Nephron progenitor cell (in vitro differentiated cells): ENCODE data around the gene JMJD4.
A peak's percentile ranks its signal among the peaks of the same experiment; 100 is the strongest.

Source experiments
- DNase-seq: peaks from one replicate; pipeline ENCODE4 v3.0.0; 2021
- H3K27ac Mint-ChIP-seq: 2 replicates; pipeline ENCODE4 v1.8.0; 2021; ENCODE audit warnings: mild to moderate bottlenecking, moderate library complexity, mixed read lengths
- H3K27me3 Mint-ChIP-seq: 2 replicates; pipeline ENCODE4 v1.8.0; 2021; ENCODE audit warnings: mild to moderate bottlenecking, low read depth, mixed read lengths; ENCODE audit not compliant: poor library complexity
- H3K36me3 Mint-ChIP-seq: 2 replicates; pipeline ENCODE4 v1.8.0; 2021; ENCODE audit warnings: low read depth, mixed read lengths
- H3K4me1 Mint-ChIP-seq: 2 replicates; pipeline ENCODE4 v1.8.0; 2021; ENCODE audit warnings: mixed read lengths
- H3K4me3 Mint-ChIP-seq: 2 replicates; pipeline ENCODE4 v1.8.0; 2021; ENCODE audit warnings: mild to moderate bottlenecking, moderate library complexity, mixed read lengths
- H3K9me3 Mint-ChIP-seq: 2 replicates; pipeline ENCODE4 v1.8.0; 2021; ENCODE audit warnings: mild to moderate bottlenecking, moderate library complexity, mixed read lengths
- TF ChIP-seq, protein P1 (sequence below): fragments of 200-600 bp; sonication (generic); IDR thresholded peaks from 2 replicates; pipeline ENCODE4 v1.5.0; 2021; ENCODE audit warnings: antibody characterized with exemption

JMJD4 gene

DNA sequence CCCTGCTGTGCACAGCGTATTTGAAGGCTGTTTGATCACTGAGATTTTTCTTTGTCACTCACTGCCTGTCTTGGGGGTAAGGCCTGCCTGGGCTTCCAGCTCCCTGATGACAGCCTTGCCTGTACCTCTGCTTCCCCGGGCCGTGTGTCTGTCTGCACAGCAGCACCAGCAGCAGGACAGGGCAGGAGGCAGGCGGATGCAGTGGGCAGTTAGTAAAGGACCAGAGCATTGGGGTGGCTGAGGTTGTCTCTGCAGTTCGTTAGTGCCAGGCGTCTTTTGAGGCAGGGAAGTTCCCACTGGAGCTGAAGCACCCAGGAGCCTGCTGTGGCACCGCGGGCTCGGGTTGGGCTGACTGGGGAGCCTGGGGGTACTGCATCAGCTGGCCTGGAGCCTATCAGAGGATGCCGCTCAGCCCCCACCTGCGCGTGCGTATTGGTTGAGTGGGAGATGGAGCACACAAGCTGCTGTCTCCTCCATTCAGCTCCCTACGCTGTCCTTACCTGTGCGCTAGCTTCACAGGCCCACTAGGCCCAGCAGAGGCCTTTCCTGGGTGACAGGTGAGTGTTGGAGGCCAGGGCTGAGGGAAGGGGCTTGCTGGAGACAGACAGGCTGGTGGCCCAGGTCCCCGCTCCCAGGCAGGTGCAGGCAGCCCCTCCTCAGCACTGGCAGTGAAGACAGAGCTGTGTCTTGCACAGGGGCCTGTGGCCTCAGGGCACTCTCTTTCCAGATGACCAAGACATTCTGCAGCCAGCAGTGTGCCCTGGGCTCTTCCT is 28.3 kb upstream of the JMJD4 start:
- Mint-ChIP-seq H3K9me3 (no peaks in the 10 kb centered on the region), H3K27ac (no peak overlapping the region), H3K4me1 (no peaks in the 10 kb centered on the region), H3K36me3 (peaks cover 54% of the 10 kb centered on the region), H3K27me3 (peaks cover 3% of the 10 kb centered on the region), H3K4me3 (no peak overlapping the region)
- TF ChIP-seq, protein P1, sequence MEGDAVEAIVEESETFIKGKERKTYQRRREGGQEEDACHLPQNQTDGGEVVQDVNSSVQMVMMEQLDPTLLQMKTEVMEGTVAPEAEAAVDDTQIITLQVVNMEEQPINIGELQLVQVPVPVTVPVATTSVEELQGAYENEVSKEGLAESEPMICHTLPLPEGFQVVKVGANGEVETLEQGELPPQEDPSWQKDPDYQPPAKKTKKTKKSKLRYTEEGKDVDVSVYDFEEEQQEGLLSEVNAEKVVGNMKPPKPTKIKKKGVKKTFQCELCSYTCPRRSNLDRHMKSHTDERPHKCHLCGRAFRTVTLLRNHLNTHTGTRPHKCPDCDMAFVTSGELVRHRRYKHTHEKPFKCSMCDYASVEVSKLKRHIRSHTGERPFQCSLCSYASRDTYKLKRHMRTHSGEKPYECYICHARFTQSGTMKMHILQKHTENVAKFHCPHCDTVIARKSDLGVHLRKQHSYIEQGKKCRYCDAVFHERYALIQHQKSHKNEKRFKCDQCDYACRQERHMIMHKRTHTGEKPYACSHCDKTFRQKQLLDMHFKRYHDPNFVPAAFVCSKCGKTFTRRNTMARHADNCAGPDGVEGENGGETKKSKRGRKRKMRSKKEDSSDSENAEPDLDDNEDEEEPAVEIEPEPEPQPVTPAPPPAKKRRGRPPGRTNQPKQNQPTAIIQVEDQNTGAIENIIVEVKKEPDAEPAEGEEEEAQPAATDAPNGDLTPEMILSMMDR, result no peak
- no peak for DNase-seq

DNA sequence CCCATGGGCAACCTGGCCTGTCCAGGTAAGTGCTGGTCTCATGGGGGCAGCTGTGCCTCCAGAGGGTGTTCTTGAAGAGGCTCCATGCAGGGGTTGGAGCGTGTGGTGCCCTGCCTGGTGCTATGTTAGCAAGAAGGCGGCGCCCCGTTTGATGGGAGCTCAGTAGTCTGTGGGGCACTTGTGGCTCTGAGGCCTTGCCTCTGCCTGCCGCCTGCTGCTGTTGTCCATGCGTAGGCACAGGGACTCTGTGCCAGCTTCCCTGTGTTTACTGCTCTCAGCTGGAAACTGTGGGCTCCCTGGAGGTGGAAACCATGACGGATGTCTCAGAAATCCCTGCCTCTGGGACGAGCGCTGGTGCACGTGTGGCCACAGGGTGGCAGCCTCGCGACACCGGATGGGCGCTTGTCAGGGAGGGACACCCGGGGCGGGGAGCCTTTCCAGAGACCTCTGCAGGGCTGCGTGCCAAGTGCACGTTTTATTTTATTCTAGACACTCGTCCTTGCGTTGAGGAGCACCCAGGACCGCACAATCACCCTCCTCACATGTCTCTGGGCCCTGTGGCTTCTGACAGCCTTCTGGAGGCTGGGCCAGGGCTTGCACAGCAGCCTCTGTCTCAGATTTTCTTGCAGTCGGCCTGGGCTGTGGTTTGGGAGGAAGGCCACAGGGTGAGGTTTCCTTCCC is 27.3 kb upstream of the JMJD4 start:
- peaks cover 45% of the 10 kb centered on the region for H3K36me3 Mint-ChIP-seq
- peaks cover 6% of the 10 kb centered on the region for H3K27me3 Mint-ChIP-seq
- no peak overlapping the region for H3K27ac Mint-ChIP-seq
- no peak overlapping the region for H3K4me3 Mint-ChIP-seq
- no peaks in the 10 kb centered on the region for H3K4me1 Mint-ChIP-seq
- H3K9me3 Mint-ChIP-seq, result no peaks in the 10 kb centered on the region
- DNase-seq, result peak; percentile 87
- TF ChIP-seq, protein P1, result peak; percentile 91

DNA sequence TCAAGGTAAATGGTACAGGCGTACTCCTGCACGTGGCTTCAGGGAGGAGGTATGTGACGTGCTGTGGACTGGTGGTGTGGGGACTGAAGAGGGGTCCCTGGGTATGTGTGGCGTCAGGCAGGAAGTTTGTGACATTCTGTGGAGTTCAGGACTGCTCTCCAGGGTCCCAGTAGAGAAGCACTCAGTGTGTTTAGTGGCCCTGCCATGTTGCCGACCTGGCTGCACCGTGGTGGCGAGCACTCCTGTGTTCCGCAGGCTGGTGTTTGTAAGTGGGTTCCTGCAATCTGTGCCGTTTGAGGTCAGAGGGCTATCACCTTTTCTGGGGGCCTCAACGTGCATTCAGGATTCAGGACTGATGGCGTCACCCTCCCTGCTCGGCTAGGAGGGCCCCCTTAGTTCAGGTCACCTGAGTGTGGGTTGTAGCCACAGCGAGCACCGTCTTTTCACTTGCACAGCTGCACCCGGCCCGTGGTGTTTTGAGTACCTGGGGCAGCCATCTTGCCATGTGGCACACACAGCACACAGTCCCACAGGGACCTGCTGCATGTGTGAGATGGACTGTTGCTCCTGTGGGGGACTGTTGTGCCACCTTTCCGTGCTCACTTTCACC is 26.6 kb upstream of the JMJD4 start:
- Mint-ChIP-seq H3K4me1 (no peaks in the 10 kb centered on the region), H3K9me3 (no peaks in the 10 kb centered on the region), H3K4me3 (no peak overlapping the region), H3K36me3 (peaks cover 39% of the 10 kb centered on the region), H3K27ac (no peak overlapping the region), H3K27me3 (peaks cover 6% of the 10 kb centered on the region)
- TF ChIP-seq, protein P1, result no peak
- DNase-seq, result no peak

DNA sequence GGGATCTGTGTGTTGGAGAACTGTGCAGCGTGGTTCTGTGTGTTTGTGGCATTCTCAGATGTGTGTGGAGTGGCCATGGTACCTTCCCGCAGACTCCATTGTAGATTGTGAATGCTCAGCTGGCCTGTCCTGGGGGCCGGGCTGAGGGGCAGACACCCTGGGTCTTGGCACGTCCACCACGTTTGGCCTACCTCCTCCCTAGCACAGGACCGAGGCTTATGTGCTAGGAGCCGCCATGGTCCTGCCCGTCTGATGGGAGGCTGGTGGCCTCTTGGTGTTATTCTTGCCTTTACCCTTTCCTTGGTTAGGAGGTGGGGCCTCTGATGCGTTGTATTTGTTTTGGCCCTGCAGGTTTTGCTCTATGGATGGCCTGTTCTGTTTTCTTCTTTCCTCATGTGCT is 25.3 kb upstream of the JMJD4 start:
- no peaks in the 10 kb centered on the region for H3K9me3 Mint-ChIP-seq
- H3K27ac Mint-ChIP-seq, result no peak overlapping the region
- H3K27me3 Mint-ChIP-seq, result peaks cover 6% of the 10 kb centered on the region
- DNase-seq, result no peak
- H3K4me3 Mint-ChIP-seq, result no peak overlapping the region
- TF ChIP-seq, protein P1, result no peak
- no peaks in the 10 kb centered on the region for H3K4me1 Mint-ChIP-seq
- H3K36me3 Mint-ChIP-seq, result peaks cover 35% of the 10 kb centered on the region

DNA sequence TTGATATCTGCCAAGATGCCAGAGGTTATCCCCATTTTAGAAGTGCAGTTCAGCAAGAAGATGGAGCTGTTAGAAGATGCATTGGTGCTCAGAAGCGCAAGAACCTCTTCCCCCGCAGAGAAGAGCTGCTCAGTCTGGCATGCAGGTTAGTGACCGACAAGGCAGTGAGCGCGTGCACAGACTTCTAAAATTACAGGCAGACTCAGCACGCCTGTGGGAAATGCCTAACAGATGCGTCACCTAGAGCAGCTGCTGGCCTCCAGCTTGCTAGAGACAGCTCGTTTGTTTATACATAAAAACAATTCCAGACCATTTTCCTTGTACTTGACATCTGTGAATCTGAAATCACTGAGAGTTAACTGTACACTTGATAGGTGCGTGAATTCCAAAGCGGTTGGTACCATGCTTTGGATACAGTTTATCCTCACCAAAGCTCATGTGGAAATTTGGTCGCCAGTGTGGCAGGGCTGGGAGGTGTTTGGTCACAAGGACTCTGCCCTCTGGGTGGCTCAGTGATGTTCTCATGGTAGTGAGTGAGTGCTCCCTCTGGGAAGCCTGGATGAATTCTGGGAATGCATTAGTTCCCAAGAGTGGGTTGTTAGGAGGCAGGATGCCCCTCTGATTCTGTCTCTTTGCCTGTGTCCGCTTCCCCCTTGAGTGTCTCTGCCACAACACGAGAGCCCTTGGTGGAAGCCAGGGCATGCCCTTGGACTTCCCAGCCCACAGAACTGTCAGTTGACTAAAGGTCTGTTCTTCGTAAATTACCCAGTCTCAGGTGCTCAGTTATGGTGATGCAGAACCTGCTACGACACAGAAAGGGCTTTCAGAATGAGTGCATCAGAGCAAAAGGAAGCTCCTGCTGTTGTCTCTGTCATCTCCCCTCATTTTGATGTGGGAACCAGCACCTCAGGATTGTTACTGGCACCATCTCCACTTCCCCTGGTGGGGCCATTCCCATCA is 24.5 kb upstream of the JMJD4 start:
- no peaks in the 10 kb centered on the region for H3K4me1 Mint-ChIP-seq
- peaks cover 35% of the 10 kb centered on the region for H3K36me3 Mint-ChIP-seq
- H3K27me3 Mint-ChIP-seq, result peaks cover 6% of the 10 kb centered on the region
- H3K4me3 Mint-ChIP-seq, result no peak overlapping the region
- TF ChIP-seq, protein P1, result no peak
- no peak for DNase-seq
- H3K9me3 Mint-ChIP-seq, result no peaks in the 10 kb centered on the region
- H3K27ac Mint-ChIP-seq, result no peak overlapping the region
